HepG2 (cell line): ENCODE data around the gene PPP1R27. TPM values are rescaled to one million over a fixed set of nuclear protein-coding genes. Genes with fewer than 3 reads are reported as not detected.

Source experiments
- AGO1 ChIP-seq: fragments of 200-400 bp; formaldehyde crosslinking; IDR thresholded peaks from 2 replicates; pipeline ENCODE4 v1.6.1; 2017; ENCODE audit warnings: mild to moderate bottlenecking, low read depth, low read length, moderate library complexity; ENCODE audit not compliant: poor library complexity, severe bottlenecking
- CHCHD3 ChIP-seq: sonication (generic); formaldehyde crosslinking; IDR thresholded peaks from 2 replicates; pipeline ENCODE4 v1.8.0; 2022; ENCODE audit warnings: mild to moderate bottlenecking, missing genetic modification reagents, moderate library complexity
- DMAP1 ChIP-seq: IDR thresholded peaks from 2 replicates; pipeline ENCODE4 v1.6.1; 2016
- ELF1 ChIP-seq: sonication (generic); formaldehyde crosslinking; IDR thresholded peaks from 2 replicates; pipeline ENCODE4 v1.4.0; 2020; ENCODE audit warnings: missing genetic modification reagents
- HDAC2 ChIP-seq: sonication (generic); formaldehyde crosslinking; IDR thresholded peaks from 2 replicates; pipeline ENCODE4 v1.4.0; 2020; ENCODE audit warnings: missing genetic modification reagents
- JARID2 ChIP-seq: sonication (generic); formaldehyde crosslinking; IDR thresholded peaks from 2 replicates; pipeline ENCODE4 v1.8.1; 2023; ENCODE audit warnings: missing genetic modification reagents, inconsistent platforms; ENCODE audit not compliant: insufficient replicate concordance
- STAG1 ChIP-seq: sonication (generic); formaldehyde crosslinking; IDR thresholded peaks from 2 replicates; pipeline ENCODE4 v1.4.0; 2020; ENCODE audit warnings: missing genetic modification reagents
- YEATS4 ChIP-seq: sonication (generic); formaldehyde crosslinking; IDR thresholded peaks from 2 replicates; pipeline ENCODE4 v1.4.0; 2020; ENCODE audit warnings: missing genetic modification reagents, borderline replicate concordance
- ZFP36L1 ChIP-seq: sonication (generic); formaldehyde crosslinking; IDR thresholded peaks from 2 replicates; pipeline ENCODE4 v1.8.0; 2022; ENCODE audit warnings: mild to moderate bottlenecking, missing genetic modification reagents, moderate library complexity
- ZNF296 ChIP-seq: sonication (generic); formaldehyde crosslinking; conservative IDR thresholded peaks from 2 replicates; pipeline ENCODE4 v1.5.0; 2020; ENCODE audit warnings: mild to moderate bottlenecking, missing genetic modification reagents
- ZNF30 ChIP-seq: sonication (generic); formaldehyde crosslinking; IDR thresholded peaks from 2 replicates; pipeline ENCODE4 v1.5.0; 2020; ENCODE audit warnings: mild to moderate bottlenecking, missing genetic modification reagents
- ZNF468 ChIP-seq: sonication (generic); formaldehyde crosslinking; IDR thresholded peaks from 2 replicates; pipeline ENCODE4 v1.8.0; 2022; ENCODE audit warnings: mild to moderate bottlenecking, moderate library complexity, missing genetic modification reagents
- ZNF709 ChIP-seq: sonication (generic); formaldehyde crosslinking; IDR thresholded peaks from 2 replicates; pipeline ENCODE4 v1.5.0; 2020; ENCODE audit warnings: mild to moderate bottlenecking, missing genetic modification reagents
- ZNF737 ChIP-seq: sonication (generic); formaldehyde crosslinking; IDR thresholded peaks from 2 replicates; pipeline ENCODE4 v1.5.0; 2020; ENCODE audit warnings: missing genetic modification reagents, mild to moderate bottlenecking, borderline replicate concordance
- ZNF749 ChIP-seq: sonication (generic); formaldehyde crosslinking; IDR thresholded peaks from 2 replicates; pipeline ENCODE4 v1.8.0; 2022; ENCODE audit warnings: mild to moderate bottlenecking, missing genetic modification reagents, moderate library complexity, borderline replicate concordance
- ZNF777 ChIP-seq: sonication (generic); formaldehyde crosslinking; IDR thresholded peaks from 2 replicates; pipeline ENCODE4 v1.4.0; 2020; ENCODE audit warnings: missing genetic modification reagents
- polyA plus RNA-seq, 8 experiments: library from polyadenylated mRNA; depleted of rRNA in 3 of 8; stranded (reverse) in 7 of 8; unstranded in 1 of 8; fragments of >200 nt; fragmentation: Illumina TruSeq in 4 of 8; extraction: Trizol in 4 of 8; gene quantifications; 2 replicates each; pipeline versions ENCODE4 v1.2.1 to v1.2.3, GENCODE V29; 2011 to 2016; ENCODE audit warnings: low read depth in 4 of 8, missing spikeins in 1 of 8, mixed read lengths in 1 of 8; ENCODE audit not compliant: insufficient read depth in 1 of 8
- total RNA-seq, 5 experiments: library from RNA; depleted of rRNA; stranded (reverse); fragments of >200 nt; fragmentation: Illumina TruSeq; extraction: Trizol; gene quantifications; 2 replicates each; pipeline ENCODE4 v1.2.3, GENCODE V29; 2016; ENCODE audit warnings: low read depth in 1 of 5
- TF ChIP-seq, protein P1 (sequence below): sonication (generic); formaldehyde crosslinking; IDR thresholded peaks from 2 replicates; pipeline ENCODE4 v1.5.1; 2020; ENCODE audit warnings: mild to moderate bottlenecking, moderate library complexity, missing genetic modification reagents
- TF ChIP-seq, protein P2 (sequence below): conservative IDR thresholded peaks from 2 replicates; pipeline ENCODE4 v1.6.1; 2018; ENCODE audit warnings: missing genetic modification reagents
- TF ChIP-seq, protein P3 (sequence below): IDR thresholded peaks from 2 replicates; pipeline ENCODE4 v1.6.1; 2012; ENCODE audit warnings: inconsistent platforms
- TF ChIP-seq, protein P4 (sequence below): sonication (generic); formaldehyde crosslinking; IDR thresholded peaks from 2 replicates; pipeline ENCODE4 v1.4.0; 2020; ENCODE audit warnings: missing genetic modification reagents
- TF ChIP-seq, protein P5 (sequence below): IDR thresholded peaks from 2 replicates; pipeline ENCODE4 v1.6.1; 2016; ENCODE audit warnings: missing compliant biosample characterization, missing genetic modification reagents, borderline replicate concordance

Gene PPP1R27
- total and polyA plus RNA-seq, 2 of the 13 experiments (the other 11 are each of a cell fraction or from before 2014, with no cell fraction given), result 0.17 to 1.00 TPM

DNA sequence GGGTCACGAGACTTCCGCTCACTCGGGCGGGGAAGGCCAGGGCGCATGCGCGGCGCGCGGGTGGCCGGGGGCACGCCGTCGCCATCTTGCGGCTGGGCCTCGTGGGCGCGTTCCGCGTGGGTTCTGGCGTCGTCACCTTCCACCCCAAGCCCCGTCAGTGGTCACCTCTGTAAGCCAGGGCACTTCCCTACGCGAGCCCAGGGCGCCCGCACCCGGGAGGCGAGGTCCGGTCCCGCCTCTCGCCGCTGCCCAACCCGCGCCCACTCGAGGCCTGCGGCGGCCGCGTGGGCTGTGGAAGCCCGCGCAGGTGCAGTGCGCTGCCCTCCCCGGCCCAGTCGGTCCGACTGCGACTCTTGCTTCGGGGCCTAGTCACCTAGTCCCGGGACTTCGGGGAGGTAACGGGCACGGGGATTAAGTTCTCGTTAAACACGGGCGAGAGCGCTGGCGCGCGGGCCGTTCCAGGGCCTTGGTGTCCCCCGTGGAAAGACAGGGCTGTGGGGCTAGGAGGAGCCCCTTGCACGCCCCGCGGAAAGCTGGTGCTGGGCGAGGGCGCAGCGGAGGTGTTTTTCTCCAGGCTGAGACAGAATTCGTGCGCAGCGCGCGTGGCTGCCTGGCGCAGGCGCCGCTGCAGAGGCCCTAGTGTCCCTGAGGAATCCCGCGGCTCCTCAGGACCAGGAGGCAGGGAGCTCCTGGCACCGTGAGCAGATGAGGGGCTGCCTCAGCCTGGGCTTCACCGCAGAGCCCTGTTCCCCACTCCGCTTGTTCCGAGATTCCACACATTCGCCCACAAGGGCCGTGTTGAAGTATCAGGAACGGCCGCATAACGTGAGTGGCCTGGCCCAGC is 36.8 kb upstream of the PPP1R27 start (continued):
- peak; percentile 84; the same call in 1 of the 2 replicates for TF ChIP-seq ZNF296 (CRISPR knock-in tag)
- TF ChIP-seq CHCHD3 (CRISPR knock-in tag), result peak; percentile 95
- TF ChIP-seq, protein P1, sequence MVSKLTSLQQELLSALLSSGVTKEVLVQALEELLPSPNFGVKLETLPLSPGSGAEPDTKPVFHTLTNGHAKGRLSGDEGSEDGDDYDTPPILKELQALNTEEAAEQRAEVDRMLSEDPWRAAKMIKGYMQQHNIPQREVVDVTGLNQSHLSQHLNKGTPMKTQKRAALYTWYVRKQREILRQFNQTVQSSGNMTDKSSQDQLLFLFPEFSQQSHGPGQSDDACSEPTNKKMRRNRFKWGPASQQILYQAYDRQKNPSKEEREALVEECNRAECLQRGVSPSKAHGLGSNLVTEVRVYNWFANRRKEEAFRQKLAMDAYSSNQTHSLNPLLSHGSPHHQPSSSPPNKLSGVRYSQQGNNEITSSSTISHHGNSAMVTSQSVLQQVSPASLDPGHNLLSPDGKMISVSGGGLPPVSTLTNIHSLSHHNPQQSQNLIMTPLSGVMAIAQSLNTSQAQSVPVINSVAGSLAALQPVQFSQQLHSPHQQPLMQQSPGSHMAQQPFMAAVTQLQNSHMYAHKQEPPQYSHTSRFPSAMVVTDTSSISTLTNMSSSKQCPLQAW (CRISPR knock-in tag), result 0 out of 2 replicates have a peak, but pooled peaks have one; percentile 38
- TF ChIP-seq, protein P2, sequence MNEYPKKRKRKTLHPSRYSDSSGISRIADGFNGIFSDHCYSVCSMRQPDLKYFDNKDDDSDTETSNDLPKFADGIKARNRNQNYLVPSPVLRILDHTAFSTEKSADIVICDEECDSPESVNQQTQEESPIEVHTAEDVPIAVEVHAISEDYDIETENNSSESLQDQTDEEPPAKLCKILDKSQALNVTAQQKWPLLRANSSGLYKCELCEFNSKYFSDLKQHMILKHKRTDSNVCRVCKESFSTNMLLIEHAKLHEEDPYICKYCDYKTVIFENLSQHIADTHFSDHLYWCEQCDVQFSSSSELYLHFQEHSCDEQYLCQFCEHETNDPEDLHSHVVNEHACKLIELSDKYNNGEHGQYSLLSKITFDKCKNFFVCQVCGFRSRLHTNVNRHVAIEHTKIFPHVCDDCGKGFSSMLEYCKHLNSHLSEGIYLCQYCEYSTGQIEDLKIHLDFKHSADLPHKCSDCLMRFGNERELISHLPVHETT (CRISPR knock-in tag), result peak; percentile 95; the same call in 1 of the 2 replicates
- peak; percentile 98 for TF ChIP-seq ZNF709 (CRISPR knock-in tag)
- peak; percentile 93 for TF ChIP-seq ZFP36L1
- TF ChIP-seq AGO1, result peak; percentile 93
- peak; percentile 93 for TF ChIP-seq ELF1 (CRISPR knock-in tag)
- peak; percentile 96 for TF ChIP-seq HDAC2 (CRISPR knock-in tag)
- TF ChIP-seq, protein P3, sequence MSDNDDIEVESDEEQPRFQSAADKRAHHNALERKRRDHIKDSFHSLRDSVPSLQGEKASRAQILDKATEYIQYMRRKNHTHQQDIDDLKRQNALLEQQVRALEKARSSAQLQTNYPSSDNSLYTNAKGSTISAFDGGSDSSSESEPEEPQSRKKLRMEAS, result peak; percentile 100
- TF ChIP-seq STAG1, result no peak
- TF ChIP-seq ZNF749 (CRISPR knock-in tag), result peak; percentile 99
- peak; percentile 47 for TF ChIP-seq JARID2 (CRISPR knock-in tag)
- TF ChIP-seq ZNF30, result peak; percentile 96
- TF ChIP-seq YEATS4 (CRISPR knock-in tag), result peak; percentile 100
- TF ChIP-seq, protein P4, sequence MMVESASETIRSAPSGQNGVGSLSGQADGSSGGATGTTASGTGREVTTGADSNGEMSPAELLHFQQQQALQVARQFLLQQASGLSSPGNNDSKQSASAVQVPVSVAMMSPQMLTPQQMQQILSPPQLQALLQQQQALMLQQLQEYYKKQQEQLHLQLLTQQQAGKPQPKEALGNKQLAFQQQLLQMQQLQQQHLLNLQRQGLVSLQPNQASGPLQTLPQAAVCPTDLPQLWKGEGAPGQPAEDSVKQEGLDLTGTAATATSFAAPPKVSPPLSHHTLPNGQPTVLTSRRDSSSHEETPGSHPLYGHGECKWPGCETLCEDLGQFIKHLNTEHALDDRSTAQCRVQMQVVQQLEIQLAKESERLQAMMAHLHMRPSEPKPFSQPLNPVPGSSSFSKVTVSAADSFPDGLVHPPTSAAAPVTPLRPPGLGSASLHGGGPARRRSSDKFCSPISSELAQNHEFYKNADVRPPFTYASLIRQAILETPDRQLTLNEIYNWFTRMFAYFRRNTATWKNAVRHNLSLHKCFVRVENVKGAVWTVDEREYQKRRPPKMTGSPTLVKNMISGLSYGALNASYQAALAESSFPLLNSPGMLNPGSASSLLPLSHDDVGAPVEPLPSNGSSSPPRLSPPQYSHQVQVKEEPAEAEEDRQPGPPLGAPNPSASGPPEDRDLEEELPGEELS (CRISPR knock-in tag), result 0 out of 2 replicates have a peak, but pooled peaks have one; percentile 27
- 0 out of 2 replicates have a peak, but pooled peaks have one; percentile 52 for TF ChIP-seq ZNF777 (CRISPR knock-in tag)
- peak; percentile 98 for TF ChIP-seq DMAP1 (CRISPR knock-in tag)
- TF ChIP-seq, protein P5, sequence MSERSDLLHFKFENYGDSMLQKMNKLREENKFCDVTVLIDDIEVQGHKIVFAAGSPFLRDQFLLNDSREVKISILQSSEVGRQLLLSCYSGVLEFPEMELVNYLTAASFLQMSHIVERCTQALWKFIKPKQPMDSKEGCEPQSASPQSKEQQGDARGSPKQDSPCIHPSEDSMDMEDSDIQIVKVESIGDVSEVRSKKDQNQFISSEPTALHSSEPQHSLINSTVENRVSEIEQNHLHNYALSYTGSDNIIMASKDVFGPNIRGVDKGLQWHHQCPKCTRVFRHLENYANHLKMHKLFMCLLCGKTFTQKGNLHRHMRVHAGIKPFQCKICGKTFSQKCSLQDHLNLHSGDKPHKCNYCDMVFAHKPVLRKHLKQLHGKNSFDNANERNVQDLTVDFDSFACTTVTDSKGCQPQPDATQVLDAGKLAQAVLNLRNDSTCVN, result peak; percentile 65; the same call in 1 of the 2 replicates
- TF ChIP-seq ZNF737 (CRISPR knock-in tag), result no peak; the same call in none of the 2 replicates
- peak; percentile 97 for TF ChIP-seq ZNF468 (CRISPR knock-in tag)
